ENCODE data around the gene RBP7. TPM values are rescaled to one million over a fixed set of nuclear protein-coding genes. Genes with fewer than 3 reads are reported as not detected.

RBP7 gene
- total and polyA plus RNA-seq, 2 of the 4 experiments (the other 2 are of a cell fraction): 0.17 TPM; not detected in 1

- TF ChIP-seq FOS (IDR thresholded peaks at IDR 0.05; ENCODE audit: low read depth, low read length) (no peak), POLR2A (IDR thresholded peaks at IDR 0.05; ENCODE audit: low read depth, low read length) (no peak), RCOR1 (IDR thresholded peaks at IDR 0.05; ENCODE audit: insufficient replicate concordance, low read length) (no peak), SMC3 (IDR thresholded peaks at IDR 0.05; ENCODE audit: low read depth, low read length) (no peak), RFX5 (IDR thresholded peaks at IDR 0.05; ENCODE audit: low read depth, low read length) (no peak)
These were observed 12.8 kb upstream of the RBP7 start (continued) for GRCh38 chr1:9984253-9984652.

- WGBS, 2 experiments (ENCODE audit: extremely low coverage in 2 of 2, insufficient read length in 1 of 2): no CpG with 5 or more reads among the region's 6 CpGs
- H4K8ac ChIP-seq (ENCODE audit: low read depth in 2 of 2, low read length in 2 of 2): peak overlapping the region in 1 of 2 experiments; percentile 57; a peak in 1 of 4 replicates
- H3K18ac ChIP-seq (ENCODE audit: low read depth, low read length): no peak overlapping the region
- H3K9ac ChIP-seq (ENCODE audit: low read depth, low read length): no peak overlapping the region
- H3K27ac ChIP-seq (ENCODE audit: insufficient read depth, low read length): peak overlapping the region; percentile 57; the same call in 1 of the 2 replicates
- H3K9me1 ChIP-seq (ENCODE audit: insufficient read depth, low read length): peaks cover 5% of the 10 kb centered on the region; the same call in 1 of the 2 replicates
- H3K36me3 ChIP-seq (ENCODE audit: control insufficient read depth, insufficient read depth, low read length): peaks cover 13% of the 10 kb centered on the region
- H2AK5ac ChIP-seq (ENCODE audit: low read depth, low read length): no peak overlapping the region
- H3K27me3 ChIP-seq (ENCODE audit: control insufficient read depth, insufficient read depth, low read length): no peaks in the 10 kb centered on the region
- no peak overlapping the region for H4K5ac ChIP-seq (ENCODE audit: low read depth, low read length)
- no peaks in the 10 kb centered on the region for H3K79me1 ChIP-seq (ENCODE audit: low read depth in 1 of 2, low read length in 2 of 2)
- ATAC-seq (ENCODE audit: low read depth): peak; percentile 99
- intact Hi-C loops (cut with micrococcal nuclease) (loop anchor here (5.0 kb wide), 1 partner anchor 47 kb away; the partner anchor contains the start of gene UBE4B), in situ Hi-C loops (cut with MboI; ENCODE audit: low sequenced_read_pairs) (no loop called here), dilution Hi-C loops (cut with HindIII; ENCODE audit: low sequenced_read_pairs, unreplicated experiment) (no loop called here)
- H3K4me2 ChIP-seq (ENCODE audit: low read depth, low read length): peak overlapping the region; percentile 35; the same call in 1 of the 2 replicates
- no peaks in the 10 kb centered on the region for H3K9me3 ChIP-seq (ENCODE audit: control insufficient read depth, insufficient read depth, low read length)
- H3K14ac ChIP-seq (replicated peaks; ENCODE audit: low read depth, low read length): no peak overlapping the region
- no peak overlapping the region for H2AK9ac ChIP-seq (replicated peaks; ENCODE audit: low read depth, low read length, poor library complexity)
- no peak overlapping the region for H2AFZ ChIP-seq (replicated peaks; ENCODE audit: low read length, poor library complexity)
- peak; percentile 64 for DNase-seq
- H2BK5ac ChIP-seq (ENCODE audit: low read depth, low read length, poor library complexity, severe bottlenecking): no peak overlapping the region
- no peak overlapping the region for H2BK120ac ChIP-seq (ENCODE audit: low read depth, low read length)
- no peak overlapping the region for H3K56ac ChIP-seq (ENCODE audit: extremely low read depth, insufficient read depth, low read length)
- H2BK15ac ChIP-seq (ENCODE audit: low read depth, low read length): no peak overlapping the region
- H3K4me3 ChIP-seq (ENCODE audit: insufficient read depth, low read depth, low read length): no peak overlapping the region
- H3K4me1 ChIP-seq (ENCODE audit: control insufficient read depth, insufficient read depth, low read length): peaks cover 6% of the 10 kb centered on the region
- H4K91ac ChIP-seq (ENCODE audit: insufficient read depth, low read depth, low read length): no peak overlapping the region
- H3K23ac ChIP-seq (ENCODE audit: low read depth, low read length): no peak overlapping the region
- no peak overlapping the region for H2BK20ac ChIP-seq (ENCODE audit: low read depth, low read length)
- H3K4ac ChIP-seq (ENCODE audit: low read depth, low read length): no peak overlapping the region; the same call in 1 of the 2 replicates
- POLR2A ChIA-PET (ENCODE audit: unreplicated experiment): no interaction called here
- CTCF ChIA-PET: no interaction called here
- TF ChIP-seq USF2 (IDR thresholded peaks at IDR 0.05; ENCODE audit: low read depth, low read length) (no peak), MAFK (IDR thresholded peaks at IDR 0.05; ENCODE audit: low read depth, low read length) (no peak), POLR2A (IDR thresholded peaks at IDR 0.05; ENCODE audit: low read depth, low read length) (no peak), BHLHE40 (IDR thresholded peaks at IDR 0.05; ENCODE audit: low read depth, low read length) (no peak), RFX5 (IDR thresholded peaks at IDR 0.05; ENCODE audit: low read depth, low read length) (no peak)
- TF ChIP-seq, protein P1, sequence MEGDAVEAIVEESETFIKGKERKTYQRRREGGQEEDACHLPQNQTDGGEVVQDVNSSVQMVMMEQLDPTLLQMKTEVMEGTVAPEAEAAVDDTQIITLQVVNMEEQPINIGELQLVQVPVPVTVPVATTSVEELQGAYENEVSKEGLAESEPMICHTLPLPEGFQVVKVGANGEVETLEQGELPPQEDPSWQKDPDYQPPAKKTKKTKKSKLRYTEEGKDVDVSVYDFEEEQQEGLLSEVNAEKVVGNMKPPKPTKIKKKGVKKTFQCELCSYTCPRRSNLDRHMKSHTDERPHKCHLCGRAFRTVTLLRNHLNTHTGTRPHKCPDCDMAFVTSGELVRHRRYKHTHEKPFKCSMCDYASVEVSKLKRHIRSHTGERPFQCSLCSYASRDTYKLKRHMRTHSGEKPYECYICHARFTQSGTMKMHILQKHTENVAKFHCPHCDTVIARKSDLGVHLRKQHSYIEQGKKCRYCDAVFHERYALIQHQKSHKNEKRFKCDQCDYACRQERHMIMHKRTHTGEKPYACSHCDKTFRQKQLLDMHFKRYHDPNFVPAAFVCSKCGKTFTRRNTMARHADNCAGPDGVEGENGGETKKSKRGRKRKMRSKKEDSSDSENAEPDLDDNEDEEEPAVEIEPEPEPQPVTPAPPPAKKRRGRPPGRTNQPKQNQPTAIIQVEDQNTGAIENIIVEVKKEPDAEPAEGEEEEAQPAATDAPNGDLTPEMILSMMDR (conservative IDR thresholded peaks at IDR 0.05; ENCODE audit: low read depth, low read length): no peak
- no TSS peak for BruUV-seq (replicated peaks)
- H4K20me1 ChIP-seq (ENCODE audit: insufficient read depth, low read length): no peaks in the 10 kb centered on the region
These were observed 12.0 kb upstream of the RBP7 start for GRCh38 chr1:9985001-9985400.
